Measurements from ENCODE around the gene CYB5R2. TPM values are rescaled to one million over a fixed set of nuclear protein-coding genes. Genes with fewer than 3 reads are reported as not detected.

Gene CYB5R2
- total RNA-seq, 2 donors from 2014 or later: 14.1 to 52.5 TPM

DNA sequence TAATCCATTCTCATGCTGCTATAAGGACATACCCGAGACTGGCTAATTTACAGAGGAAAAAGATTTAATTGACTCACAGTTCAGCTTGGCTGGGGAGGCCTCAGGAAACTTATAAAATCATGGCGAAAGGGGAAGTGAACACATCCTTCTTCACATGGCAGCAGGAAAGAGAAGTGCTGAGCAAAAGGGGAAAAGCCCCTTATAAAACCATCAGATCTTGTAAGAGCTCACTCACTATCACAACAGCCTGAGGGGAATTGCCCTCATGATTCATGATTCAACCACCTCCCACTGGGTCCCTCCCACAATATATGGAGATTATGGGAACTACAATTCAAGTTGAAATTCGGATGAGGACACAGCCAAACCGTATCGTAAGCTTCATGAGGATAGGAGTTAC lies 3.8 kb upstream of the CYB5R2 start:
- no peak overlapping the region for H3K4me3 ChIP-seq
- TF ChIP-seq, protein P1, sequence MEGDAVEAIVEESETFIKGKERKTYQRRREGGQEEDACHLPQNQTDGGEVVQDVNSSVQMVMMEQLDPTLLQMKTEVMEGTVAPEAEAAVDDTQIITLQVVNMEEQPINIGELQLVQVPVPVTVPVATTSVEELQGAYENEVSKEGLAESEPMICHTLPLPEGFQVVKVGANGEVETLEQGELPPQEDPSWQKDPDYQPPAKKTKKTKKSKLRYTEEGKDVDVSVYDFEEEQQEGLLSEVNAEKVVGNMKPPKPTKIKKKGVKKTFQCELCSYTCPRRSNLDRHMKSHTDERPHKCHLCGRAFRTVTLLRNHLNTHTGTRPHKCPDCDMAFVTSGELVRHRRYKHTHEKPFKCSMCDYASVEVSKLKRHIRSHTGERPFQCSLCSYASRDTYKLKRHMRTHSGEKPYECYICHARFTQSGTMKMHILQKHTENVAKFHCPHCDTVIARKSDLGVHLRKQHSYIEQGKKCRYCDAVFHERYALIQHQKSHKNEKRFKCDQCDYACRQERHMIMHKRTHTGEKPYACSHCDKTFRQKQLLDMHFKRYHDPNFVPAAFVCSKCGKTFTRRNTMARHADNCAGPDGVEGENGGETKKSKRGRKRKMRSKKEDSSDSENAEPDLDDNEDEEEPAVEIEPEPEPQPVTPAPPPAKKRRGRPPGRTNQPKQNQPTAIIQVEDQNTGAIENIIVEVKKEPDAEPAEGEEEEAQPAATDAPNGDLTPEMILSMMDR (IDR thresholded peaks at IDR 0.05): no peak
- TF ChIP-seq POLR2AphosphoS5 (IDR thresholded peaks at IDR 0.05) (no peak), POLR2A (IDR thresholded peaks at IDR 0.05) (no peak)
- no peaks in the 10 kb centered on the region for H3K36me3 ChIP-seq
- intact Hi-C loops (cut with DNase I): no loop called here
- DNase-seq (ENCODE audit: low spot score): no peak
- H3K27ac ChIP-seq: peak overlapping the region in 1 of 2 donors; percentile 21
- 14% methylated on average over 5 of the region's 5 CpGs for WGBS
- H3K4me1 ChIP-seq (replicated peaks): no peaks in the 10 kb centered on the region
- no peaks in the 10 kb centered on the region for H3K9me3 ChIP-seq
- no peaks in the 10 kb centered on the region for H3K27me3 ChIP-seq (replicated peaks; ENCODE audit: insufficient read depth)

DNA sequence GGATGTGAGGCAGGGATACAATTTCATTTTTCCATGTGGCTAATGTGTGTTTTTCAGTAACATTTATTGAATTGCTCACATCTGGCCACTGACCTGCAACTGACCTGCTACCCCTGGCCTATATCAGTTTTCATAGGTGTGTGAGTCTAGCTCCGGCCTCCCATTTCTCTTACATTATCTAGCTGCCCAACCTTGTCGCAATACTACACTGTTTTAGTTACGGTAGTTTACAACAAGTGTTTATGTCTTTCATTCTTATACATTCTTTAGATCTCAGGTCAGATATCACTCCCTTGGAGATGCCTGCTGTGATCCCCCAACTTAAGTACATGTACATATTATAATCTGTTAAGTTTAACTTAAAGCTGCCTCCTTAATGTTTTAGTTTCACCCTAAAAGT lies 2.3 kb upstream of the CYB5R2 start:
- over 99% methylated on average over 3 of the region's 3 CpGs for WGBS

DNA sequence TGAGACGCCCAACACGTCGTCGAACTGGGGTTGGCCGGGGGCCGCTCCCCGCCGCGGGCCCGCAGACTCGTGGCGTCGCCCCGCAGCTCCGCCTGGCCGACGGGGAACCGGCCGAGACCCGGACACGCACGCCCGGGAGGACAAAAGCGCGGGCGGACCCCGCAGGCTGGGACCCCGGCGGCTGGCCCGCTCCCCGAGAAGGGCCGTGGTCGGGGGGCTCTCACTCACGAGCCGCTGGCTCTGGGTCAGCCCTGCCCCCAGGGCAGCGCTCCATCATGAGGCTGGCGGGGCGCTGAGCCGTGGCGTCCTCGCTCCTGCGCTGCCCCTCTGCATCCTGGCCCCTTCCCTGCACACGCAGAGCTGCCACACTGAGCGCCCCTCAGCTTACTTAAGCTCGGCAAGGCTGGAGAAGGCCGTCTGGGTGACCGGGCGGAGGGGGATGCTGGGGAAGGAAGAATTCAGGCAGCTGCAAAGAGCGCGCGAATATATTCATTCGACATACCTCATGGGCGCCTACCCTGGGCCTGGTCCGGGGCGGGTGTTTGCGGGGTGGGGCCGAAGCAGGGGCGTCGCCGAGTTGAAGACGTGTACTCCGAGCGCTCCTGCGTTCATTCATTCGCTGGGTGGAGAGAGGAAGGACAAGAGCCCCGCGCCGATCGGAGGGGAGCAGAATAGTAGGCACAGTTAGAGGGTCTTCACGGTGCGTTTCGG lies 579 bp upstream of the CYB5R2 start:
- TF ChIP-seq POLR2AphosphoS5 (IDR thresholded peaks at IDR 0.05) (no peak), POLR2A (IDR thresholded peaks at IDR 0.05) (no peak)
- TF ChIP-seq, protein P1 (IDR thresholded peaks at IDR 0.05): no peak
- no peaks in the 10 kb centered on the region for H3K9me3 ChIP-seq
- peak overlapping the region; percentile 52 to 73 for H3K27ac ChIP-seq
- peaks cover 3% of the 10 kb centered on the region for H3K4me1 ChIP-seq (replicated peaks)
- no peak for DNase-seq (ENCODE audit: low spot score)
- no peaks in the 10 kb centered on the region for H3K36me3 ChIP-seq
- H3K27me3 ChIP-seq (replicated peaks; ENCODE audit: insufficient read depth): no peaks in the 10 kb centered on the region
- 4% methylated on average over 56 of the region's 72 CpGs for WGBS
- intact Hi-C loops (cut with DNase I): no loop called here
- H3K4me3 ChIP-seq: peak overlapping the region; percentile 46 to 58

More for the DNA sequence above, 2.3 kb upstream of the CYB5R2 start:
- Histone ChIP-seq H3K4me1 (replicated peaks) (peaks cover 3% of the 10 kb centered on the region), H3K27me3 (replicated peaks; ENCODE audit: insufficient read depth) (no peaks in the 10 kb centered on the region), H3K4me3 (no peak overlapping the region), H3K36me3 (no peaks in the 10 kb centered on the region), H3K27ac (no peak overlapping the region), H3K9me3 (no peaks in the 10 kb centered on the region)
- TF ChIP-seq POLR2A (IDR thresholded peaks at IDR 0.05): no peak
- TF ChIP-seq, protein P1 (IDR thresholded peaks at IDR 0.05): no peak
- intact Hi-C loops (cut with DNase I): no loop called here
- DNase-seq (ENCODE audit: low spot score): no peak

DNA sequence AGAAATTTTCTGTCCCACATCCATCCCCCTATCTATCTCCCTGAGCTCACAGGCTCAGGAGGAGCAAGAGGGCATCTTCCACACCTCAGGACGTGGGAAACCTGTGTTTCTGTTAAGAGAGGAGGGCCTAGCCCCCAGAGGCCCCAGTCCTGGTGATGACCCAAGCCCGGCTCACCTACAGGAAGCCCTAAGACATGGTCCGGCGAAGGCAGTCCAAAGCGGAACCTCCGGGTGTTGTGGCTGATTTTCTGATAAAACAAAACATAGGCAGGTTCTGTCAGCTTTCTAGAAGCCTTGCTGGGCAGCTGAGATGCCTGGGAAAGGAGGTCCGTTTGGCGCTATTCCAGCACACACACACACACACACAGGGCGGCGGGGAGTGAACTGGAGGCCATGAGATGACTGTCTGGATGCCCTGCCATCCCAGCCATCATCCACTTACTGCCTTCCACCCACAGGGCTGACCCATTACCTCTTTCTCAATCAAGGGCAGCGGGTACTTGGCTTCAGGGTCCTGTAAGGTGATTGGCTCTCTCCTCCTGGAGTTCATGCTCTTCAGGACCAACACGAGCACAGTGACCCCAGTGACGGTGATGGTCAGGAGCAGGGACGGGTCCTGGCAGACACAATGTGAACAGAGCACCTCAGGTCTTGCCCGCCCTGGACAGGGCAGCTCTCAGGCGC lies 882 bp downstream of the CYB5R2 start:
- 89% methylated on average over 16 of the region's 16 CpGs for WGBS
- no peaks in the 10 kb centered on the region for H3K27me3 ChIP-seq (replicated peaks; ENCODE audit: insufficient read depth)

More for the DNA sequence above, 882 bp downstream of the CYB5R2 start:
- intact Hi-C loops (cut with DNase I): no loop called here
- Histone ChIP-seq H3K4me1 (replicated peaks) (peaks cover 3% of the 10 kb centered on the region), H3K36me3 (no peaks in the 10 kb centered on the region), H3K4me3 (no peak overlapping the region), H3K9me3 (no peaks in the 10 kb centered on the region), H3K27ac (no peak overlapping the region)
- TF ChIP-seq POLR2A (IDR thresholded peaks at IDR 0.05): no peak
- TF ChIP-seq POLR2AphosphoS5 (IDR thresholded peaks at IDR 0.05): no peak
- TF ChIP-seq, protein P1 (IDR thresholded peaks at IDR 0.05): no peak
- DNase-seq (ENCODE audit: low spot score): no peak

All from prostate gland (tissue), 2 donors.